ENCODE data around the gene NFYB. TPM values are rescaled to one million over a fixed set of nuclear protein-coding genes. Genes with fewer than 3 reads are reported as not detected.

The NFYB gene
- total RNA-seq, 1 donor from 2014 or later = 37.7 TPM

GRCh38 chr12:104090685-104091084 is 47.3 kb downstream of the NFYB start:
- Histone ChIP-seq H3K36me3 (peaks cover 90% of the 10 kb centered on the region), H3K4me3 (no peak overlapping the region), H3K27me3 (no peaks in the 10 kb centered on the region), H3K4me1 (no peaks in the 10 kb centered on the region), H3K9me3 (no peaks in the 10 kb centered on the region), H3K27ac (no peak overlapping the region)
- intact Hi-C loops (cut with DNase I) = no loop called here
- TF ChIP-seq CTCF (IDR thresholded peaks at IDR 0.05) = no peak
- ATAC-seq (no peak), DNase-seq (no peak)

- Histone ChIP-seq H3K36me3 (peaks cover 77% of the 10 kb centered on the region), H3K4me3 (no peak overlapping the region), H3K27ac (no peak overlapping the region), H3K27me3 (no peaks in the 10 kb centered on the region), H3K4me1 (no peaks in the 10 kb centered on the region), H3K9me3 (no peaks in the 10 kb centered on the region)
- DNase-seq (no peak), ATAC-seq (no peak)
- TF ChIP-seq CTCF (IDR thresholded peaks at IDR 0.05) = no peak
- intact Hi-C loops (cut with DNase I) = no loop called here
These were observed 54.1 kb downstream of the NFYB start for GRCh38 chr12:104083769-104084475.

- intact Hi-C loops (cut with DNase I) = no loop called here
- Histone ChIP-seq H3K27ac (no peak overlapping the region), H3K27me3 (no peaks in the 10 kb centered on the region), H3K9me3 (no peaks in the 10 kb centered on the region), H3K36me3 (peaks cover 56% of the 10 kb centered on the region), H3K4me1 (no peaks in the 10 kb centered on the region), H3K4me3 (no peak overlapping the region)
- ATAC-seq (no peak), DNase-seq (no peak)
- TF ChIP-seq CTCF (IDR thresholded peaks at IDR 0.05) = no peak
These were observed 57.2 kb downstream of the NFYB start for GRCh38 chr12:104080764-104081163.

GRCh38 chr12:104079024-104079423 is 59.0 kb downstream of the NFYB start:
- intact Hi-C loops (cut with DNase I) = no loop called here
- DNase-seq (no peak), ATAC-seq (no peak)
- Histone ChIP-seq H3K4me1 (no peaks in the 10 kb centered on the region), H3K9me3 (no peaks in the 10 kb centered on the region), H3K36me3 (peaks cover 44% of the 10 kb centered on the region), H3K27me3 (no peaks in the 10 kb centered on the region), H3K4me3 (no peak overlapping the region), H3K27ac (no peak overlapping the region)
- no peak for TF ChIP-seq CTCF (IDR thresholded peaks at IDR 0.05)

GRCh38 chr12:104073699-104074098 is 64.3 kb downstream of the NFYB start:
- DNase-seq (no peak), ATAC-seq (no peak)
- no peak for TF ChIP-seq CTCF (IDR thresholded peaks at IDR 0.05)
- Histone ChIP-seq H3K27me3 (no peaks in the 10 kb centered on the region), H3K4me3 (no peak overlapping the region), H3K4me1 (no peaks in the 10 kb centered on the region), H3K9me3 (no peaks in the 10 kb centered on the region), H3K36me3 (peaks cover 28% of the 10 kb centered on the region), H3K27ac (no peak overlapping the region)
- intact Hi-C loops (cut with DNase I) = no loop called here

- Histone ChIP-seq H3K27me3 (no peaks in the 10 kb centered on the region), H3K4me1 (no peaks in the 10 kb centered on the region), H3K4me3 (no peak overlapping the region), H3K27ac (no peak overlapping the region), H3K9me3 (no peaks in the 10 kb centered on the region), H3K36me3 (peaks cover 36% of the 10 kb centered on the region)
- TF ChIP-seq CTCF (IDR thresholded peaks at IDR 0.05) = no peak
- DNase-seq (no peak), ATAC-seq (no peak)
- intact Hi-C loops (cut with DNase I) = no loop called here
These were observed 65.9 kb downstream of the NFYB start for GRCh38 chr12:104072099-104072498.
